PC-9 (cell line): ENCODE data around the gene ULK1. TPM values are rescaled to one million over a fixed set of nuclear protein-coding genes. Genes with fewer than 3 reads are reported as not detected.

Source experiments
- BruUV-seq: library from RNA; stranded (reverse); fragments of 400-500 nt; replicated peaks from 2 replicates; lab custom pipeline; 2021; lab: Mats Ljungman, UMichigan
- CTCF ChIA-PET: fragments of 300-600 bp; sonication (Branson Sonifier 250); formaldehyde crosslinking; loops from one replicate; lab custom pipeline; 2022; ENCODE audit warnings: antibody characterized with exemption; lab: Charles Lee
- POLR2A ChIA-PET: fragments of 300-600 bp; sonication (Branson Sonifier 250); formaldehyde crosslinking; loops from one replicate; lab custom pipeline; 2022; ENCODE audit warnings: antibody characterized with exemption; ENCODE audit not compliant: unreplicated experiment; lab: Charles Lee
- DNase-seq, 2 experiments: peaks; one replicate each; pipeline versions ENCODE4 v3.0.0 to v3.0.0-alpha.2; 2015 to 2022; ENCODE audit warnings: mixed read lengths in 1 of 2
- H2AFZ ChIP-seq: fragments of 200-600 bp; sonication (generic); 2 replicates; pipeline ENCODE4 v1.8.1; 2017; ENCODE audit warnings: antibody characterized with exemption
- H3F3A ChIP-seq: fragments of 200-600 bp; sonication (generic); 2 replicates; pipeline ENCODE4 v1.8.1; 2017; ENCODE audit warnings: antibody characterized with exemption, mild to moderate bottlenecking, low read depth; ENCODE audit not compliant: insufficient read depth
- H3K27ac ChIP-seq: fragments of 200-600 bp; sonication (generic); 2 replicates; pipeline ENCODE4 v1.6.1; 2016; ENCODE audit warnings: mixed run types
- H3K27me3 ChIP-seq: fragments of 200-600 bp; sonication (generic); 2 replicates; pipeline ENCODE4 v1.6.1; 2016; ENCODE audit warnings: low read depth, mixed run types; ENCODE audit not compliant: insufficient read depth
- H3K36me3 ChIP-seq: fragments of 200-600 bp; sonication (generic); 2 replicates; pipeline ENCODE4 v1.6.1; 2016; ENCODE audit warnings: low read depth, mixed run types
- H3K4me1 ChIP-seq: fragments of 200-600 bp; sonication (generic); replicated peaks from 2 replicates; pipeline ENCODE4 v1.6.1; 2016; ENCODE audit warnings: mixed run types; ENCODE audit not compliant: insufficient read depth
- H3K4me2 ChIP-seq: fragments of 200-600 bp; sonication (generic); 2 replicates; pipeline ENCODE4 v1.6.1; 2017; ENCODE audit warnings: mixed run types
- H3K4me3 ChIP-seq: fragments of 200-600 bp; sonication (generic); 2 replicates; pipeline ENCODE4 v1.6.1; 2016; ENCODE audit warnings: mixed run types
- H3K79me2 ChIP-seq: fragments of 200-600 bp; sonication (generic); 2 replicates; pipeline ENCODE4 v1.6.1; 2017; ENCODE audit warnings: low read depth, mixed run types
- H3K9me2 ChIP-seq: fragments of 200-600 bp; sonication (generic); 2 replicates; pipeline ENCODE4 v1.8.1; 2017; ENCODE audit warnings: mild to moderate bottlenecking; ENCODE audit not compliant: insufficient read depth
- H3K9me3 ChIP-seq: fragments of 200-600 bp; sonication (generic); 2 replicates; pipeline ENCODE4 v1.8.1; 2016; ENCODE audit warnings: low read depth; ENCODE audit not compliant: insufficient read depth
- H4K20me1 ChIP-seq: fragments of 200-600 bp; sonication (generic); 2 replicates; pipeline ENCODE4 v1.8.1; 2017; ENCODE audit not compliant: insufficient read depth
- EZH2 ChIP-seq: fragments of 200-600 bp; sonication (generic); IDR thresholded peaks from 2 replicates; pipeline ENCODE4 v1.8.0; 2017; ENCODE audit warnings: antibody characterized with exemption, low read depth
- intact Hi-C: fragments of 100-400 bp; cut with micrococcal nuclease; formaldehyde crosslinking; loops from one replicate; pipeline ENCODE4 v1.10.0; 2022; ENCODE audit not compliant: unreplicated experiment
- total RNA-seq: library from RNA; stranded (reverse); gene quantifications from 2 replicates; pipeline ENCODE4 v1.2.3, GENCODE V29; 2021
- TF ChIP-seq, protein P1 (sequence below): fragments of 200-600 bp; sonication (generic); conservative IDR thresholded peaks from 2 replicates; pipeline ENCODE4 v1.6.1; 2017; ENCODE audit warnings: mixed run types, antibody characterized with exemption, mild to moderate bottlenecking, moderate library complexity

ULK1 gene
- total RNA-seq, 1 experiment from 2014 or later: 70.5 TPM

DNA sequence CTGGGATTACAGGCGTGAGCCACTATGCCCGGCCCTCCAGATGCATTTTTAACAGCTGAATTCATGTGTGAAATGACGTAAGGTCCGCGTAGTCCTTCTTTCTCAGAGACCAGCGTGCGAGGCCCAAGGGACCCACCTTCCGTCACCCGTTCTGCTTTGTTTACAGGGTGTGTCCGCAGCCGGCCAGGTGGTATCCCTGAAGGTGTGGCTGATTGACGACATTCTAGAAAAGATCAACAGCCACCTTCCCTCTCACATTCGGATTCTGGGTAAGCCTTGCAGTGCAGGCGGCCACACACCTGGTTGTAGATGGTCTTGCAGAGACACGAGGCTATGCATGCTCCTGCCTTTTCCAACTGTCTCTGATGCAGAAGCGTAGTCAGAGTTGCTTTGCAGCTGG lies 44.6 kb downstream of the ULK1 start:
- Histone ChIP-seq H3K79me2 (no peaks in the 10 kb centered on the region), H4K20me1 (0 out of 2 replicates have a peak, but pooled peaks cover 3% of the 10 kb centered on the region), H3K27ac (no peak overlapping the region), H3K9me3 (no peaks in the 10 kb centered on the region), H3K27me3 (no peaks in the 10 kb centered on the region), H3F3A (peaks cover 46% of the 10 kb centered on the region; the same call in 1 of the 2 replicates), H3K36me3 (peaks cover 21% of the 10 kb centered on the region; the same call in 1 of the 2 replicates), H3K9me2 (no peaks in the 10 kb centered on the region), H3K4me2 (no peak overlapping the region), H3K4me1 (no peaks in the 10 kb centered on the region), H2AFZ (no peak overlapping the region), H3K4me3 (no peak overlapping the region)
- BruUV-seq: no TSS peak
- POLR2A ChIA-PET: no interaction called here
- CTCF ChIA-PET: no interaction called here
- no peak for DNase-seq
- TF ChIP-seq, protein P1, sequence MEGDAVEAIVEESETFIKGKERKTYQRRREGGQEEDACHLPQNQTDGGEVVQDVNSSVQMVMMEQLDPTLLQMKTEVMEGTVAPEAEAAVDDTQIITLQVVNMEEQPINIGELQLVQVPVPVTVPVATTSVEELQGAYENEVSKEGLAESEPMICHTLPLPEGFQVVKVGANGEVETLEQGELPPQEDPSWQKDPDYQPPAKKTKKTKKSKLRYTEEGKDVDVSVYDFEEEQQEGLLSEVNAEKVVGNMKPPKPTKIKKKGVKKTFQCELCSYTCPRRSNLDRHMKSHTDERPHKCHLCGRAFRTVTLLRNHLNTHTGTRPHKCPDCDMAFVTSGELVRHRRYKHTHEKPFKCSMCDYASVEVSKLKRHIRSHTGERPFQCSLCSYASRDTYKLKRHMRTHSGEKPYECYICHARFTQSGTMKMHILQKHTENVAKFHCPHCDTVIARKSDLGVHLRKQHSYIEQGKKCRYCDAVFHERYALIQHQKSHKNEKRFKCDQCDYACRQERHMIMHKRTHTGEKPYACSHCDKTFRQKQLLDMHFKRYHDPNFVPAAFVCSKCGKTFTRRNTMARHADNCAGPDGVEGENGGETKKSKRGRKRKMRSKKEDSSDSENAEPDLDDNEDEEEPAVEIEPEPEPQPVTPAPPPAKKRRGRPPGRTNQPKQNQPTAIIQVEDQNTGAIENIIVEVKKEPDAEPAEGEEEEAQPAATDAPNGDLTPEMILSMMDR: no peak
- no peak for TF ChIP-seq EZH2
- intact Hi-C loops: no loop called here

DNA sequence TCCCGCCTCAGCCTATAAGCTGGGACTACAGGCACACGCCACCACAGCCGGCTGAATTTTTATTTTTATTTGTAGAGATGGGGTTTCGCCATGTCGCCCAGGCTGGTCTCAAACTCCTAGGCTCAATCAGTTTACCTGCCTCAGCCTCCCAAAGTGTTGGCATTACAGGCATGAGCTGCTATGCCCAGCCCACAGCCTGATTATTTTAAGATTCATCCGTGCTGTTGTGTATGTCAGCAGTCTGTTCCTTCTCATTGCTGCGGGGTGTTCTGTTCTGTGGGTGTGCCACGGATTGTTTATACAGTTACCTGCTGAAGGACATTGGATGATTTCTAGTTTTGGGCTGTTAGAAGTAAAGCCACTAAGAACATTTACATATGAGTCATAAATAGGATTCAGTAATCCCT lies 45.7 kb downstream of the ULK1 start:
- no peaks in the 10 kb centered on the region for H3K27me3 ChIP-seq
- CTCF ChIA-PET: no interaction called here
- no peak overlapping the region for H3K4me2 ChIP-seq
- H3K4me3 ChIP-seq: no peak overlapping the region
- POLR2A ChIA-PET: no interaction called here
- BruUV-seq: no TSS peak
- no peaks in the 10 kb centered on the region for H3K4me1 ChIP-seq
- H3K79me2 ChIP-seq: no peaks in the 10 kb centered on the region
- TF ChIP-seq EZH2: no peak
- TF ChIP-seq, protein P1: no peak
- peaks cover 19% of the 10 kb centered on the region; the same call in 1 of the 2 replicates for H3K36me3 ChIP-seq
- H3K9me3 ChIP-seq: no peaks in the 10 kb centered on the region
- H3K27ac ChIP-seq: no peak overlapping the region
- no peaks in the 10 kb centered on the region for H3K9me2 ChIP-seq
- no peak for DNase-seq
- no peak overlapping the region for H2AFZ ChIP-seq
- intact Hi-C loops: no loop called here
- H4K20me1 ChIP-seq: 0 out of 2 replicates have a peak, but pooled peaks cover 3% of the 10 kb centered on the region
- peaks cover 51% of the 10 kb centered on the region; the same call in 1 of the 2 replicates for H3F3A ChIP-seq

DNA sequence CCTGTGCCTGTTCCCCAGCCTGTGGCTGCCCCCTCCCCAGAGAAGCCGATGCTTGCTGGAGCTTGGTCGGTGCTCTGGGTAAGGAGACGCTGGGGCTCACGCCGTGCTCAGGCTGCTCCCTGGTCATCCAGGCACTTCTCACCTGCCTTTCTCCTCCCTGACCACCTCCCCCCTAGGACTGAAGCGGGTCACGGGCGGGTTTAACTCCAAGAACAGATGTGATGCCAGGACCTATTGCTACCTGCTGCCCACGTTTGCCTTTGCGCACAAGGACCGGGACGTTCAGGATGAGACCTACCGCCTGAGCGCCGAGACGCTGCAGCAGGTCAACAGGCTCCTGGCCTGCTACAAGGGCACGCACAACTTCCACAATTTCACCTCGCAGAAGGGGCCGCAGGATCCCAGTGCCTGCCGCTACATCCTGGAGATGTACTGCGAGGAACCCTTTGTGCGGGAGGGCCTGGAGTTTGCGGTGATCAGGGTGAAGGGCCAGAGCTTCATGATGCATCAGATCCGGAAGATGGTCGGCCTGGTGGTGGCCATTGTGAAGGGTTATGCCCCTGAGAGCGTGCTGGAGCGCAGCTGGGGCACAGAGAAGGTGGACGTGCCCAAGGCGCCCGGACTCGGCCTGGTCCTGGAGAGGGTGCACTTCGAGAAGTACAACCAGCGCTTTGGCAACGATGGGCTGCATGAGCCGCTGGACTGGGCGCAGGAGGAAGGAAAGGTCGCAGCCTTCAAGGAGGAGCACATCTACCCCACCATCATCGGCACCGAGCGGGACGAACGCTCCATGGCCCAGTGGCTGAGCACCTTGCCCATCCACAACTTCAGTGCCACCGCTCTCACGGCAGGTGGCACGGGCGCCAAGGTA lies 46.9 kb downstream of the ULK1 start:
- ChIA-PET CTCF (no interaction called here), POLR2A (no interaction called here)
- Histone ChIP-seq H3K4me2 (no peak overlapping the region), H3K27me3 (no peaks in the 10 kb centered on the region), H2AFZ (no peak overlapping the region), H3K36me3 (peaks cover 9% of the 10 kb centered on the region; the same call in 1 of the 2 replicates), H4K20me1 (0 out of 2 replicates have a peak, but pooled peaks cover 3% of the 10 kb centered on the region), H3K9me3 (no peaks in the 10 kb centered on the region), H3K4me1 (no peaks in the 10 kb centered on the region), H3F3A (peaks cover 44% of the 10 kb centered on the region; the same call in 1 of the 2 replicates), H3K4me3 (no peak overlapping the region), H3K79me2 (no peaks in the 10 kb centered on the region), H3K9me2 (no peaks in the 10 kb centered on the region), H3K27ac (no peak overlapping the region)
- TF ChIP-seq, protein P1: no peak
- no TSS peak for BruUV-seq
- intact Hi-C loops: no loop called here
- DNase-seq: no peak
